ENCODE results near the gene ORMDL2.
"Not testable (repeated sequence)": the region's sequence is repeated elsewhere in the genome, so short reads cannot be mapped to it uniquely, and the experiment has no call there.

ORMDL2 gene

DNA sequence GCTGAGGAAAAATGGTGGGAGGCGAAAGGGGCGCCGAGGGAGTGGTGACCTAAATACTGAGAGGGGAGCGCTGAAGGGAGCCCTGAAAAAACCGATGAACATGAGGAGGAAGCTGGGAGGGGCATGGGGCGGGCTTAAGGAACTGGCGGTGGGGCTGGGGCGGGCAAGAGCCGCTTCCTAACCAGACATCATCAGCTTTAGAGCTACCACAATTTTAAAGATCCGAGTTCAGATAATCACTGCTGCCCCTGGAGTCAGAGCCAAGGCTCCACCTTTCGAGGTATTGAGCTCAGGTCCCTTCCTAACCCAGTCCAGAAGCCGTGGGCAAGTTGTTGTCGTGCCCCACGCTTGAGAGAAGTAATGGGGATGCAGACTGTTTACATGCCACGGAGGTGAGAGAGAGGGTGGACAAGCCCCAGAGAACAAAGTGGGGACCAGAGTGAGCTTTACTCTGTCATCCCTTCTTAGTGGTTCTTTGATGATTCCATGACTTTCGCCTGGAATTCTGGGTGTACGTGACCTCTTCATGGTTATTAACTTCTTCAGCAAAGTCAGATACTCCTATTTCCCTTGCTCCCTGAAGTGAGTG, 393 bp downstream of the ORMDL2 start:
- Mint-ChIP-seq H3K27ac (no peak overlapping the region), H3K4me3 (no peak overlapping the region), H3K36me3 (peaks cover 31% of the 10 kb centered on the region), H3K9me3 (no peaks in the 10 kb centered on the region), H3K4me1 (peaks cover 11% of the 10 kb centered on the region)
- DNase-seq (ENCODE audit: low spot score in 2 of 2) (no peak), ATAC-seq (peak; percentile 64)

- ATAC-seq (no peak), DNase-seq (ENCODE audit: low spot score in 2 of 2) (no peak)
- Mint-ChIP-seq H3K4me3 (no peak overlapping the region), H3K9me3 (no peaks in the 10 kb centered on the region), H3K27ac (peak overlapping the region; percentile 79), H3K36me3 (peaks cover 24% of the 10 kb centered on the region), H3K4me1 (peaks cover 12% of the 10 kb centered on the region)
Observed at GRCh38 chr12:55818886-55819285, 1.0 kb downstream of the ORMDL2 start.

- DNase-seq (ENCODE audit: low spot score in 2 of 2) (no peak), ATAC-seq (no peak)
- H3K4me3 Mint-ChIP-seq: no peak overlapping the region
- H3K4me1 Mint-ChIP-seq: peaks cover 15% of the 10 kb centered on the region
- no peaks in the 10 kb centered on the region for H3K9me3 Mint-ChIP-seq
- H3K36me3 Mint-ChIP-seq: peaks cover 6% of the 10 kb centered on the region
- H3K27ac Mint-ChIP-seq: peak overlapping the region; percentile 20
Observed at GRCh38 chr12:55820679-55821078, 2.8 kb downstream of the ORMDL2 start.

DNA sequence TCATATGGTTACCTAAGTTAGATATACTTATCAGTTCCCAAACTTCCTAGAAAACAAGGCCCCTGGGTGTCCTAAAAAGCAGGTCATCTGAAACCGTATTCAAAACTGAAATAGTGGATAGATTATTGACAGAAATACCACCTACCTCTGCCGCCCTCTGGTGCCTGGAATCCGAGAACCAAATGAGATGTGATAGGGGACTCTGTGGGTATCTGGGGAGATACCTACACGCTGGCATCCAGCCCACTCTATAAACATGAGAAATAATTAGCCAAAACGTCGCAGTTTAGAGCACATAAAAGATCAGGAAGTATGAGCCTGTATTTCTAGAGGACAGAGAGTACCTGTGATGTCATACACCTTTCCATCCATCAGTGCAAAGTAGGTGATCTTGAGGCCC, 4.4 kb downstream of the ORMDL2 start:
- Mint-ChIP-seq H3K27ac (peak overlapping the region; percentile 92), H3K4me3 (no peak overlapping the region), H3K9me3 (no peaks in the 10 kb centered on the region), H3K36me3 (no peaks in the 10 kb centered on the region), H3K4me1 (peaks cover 28% of the 10 kb centered on the region)
- DNase-seq (ENCODE audit: low spot score in 2 of 2) (no peak), ATAC-seq (no peak)

- peaks cover 39% of the 10 kb centered on the region for H3K4me1 Mint-ChIP-seq
- DNase-seq (ENCODE audit: low spot score in 2 of 2): no peak
- H3K9me3 Mint-ChIP-seq: no peaks in the 10 kb centered on the region
Observed at GRCh38 chr12:55823419-55823818, 5.6 kb downstream of the ORMDL2 start.

DNA sequence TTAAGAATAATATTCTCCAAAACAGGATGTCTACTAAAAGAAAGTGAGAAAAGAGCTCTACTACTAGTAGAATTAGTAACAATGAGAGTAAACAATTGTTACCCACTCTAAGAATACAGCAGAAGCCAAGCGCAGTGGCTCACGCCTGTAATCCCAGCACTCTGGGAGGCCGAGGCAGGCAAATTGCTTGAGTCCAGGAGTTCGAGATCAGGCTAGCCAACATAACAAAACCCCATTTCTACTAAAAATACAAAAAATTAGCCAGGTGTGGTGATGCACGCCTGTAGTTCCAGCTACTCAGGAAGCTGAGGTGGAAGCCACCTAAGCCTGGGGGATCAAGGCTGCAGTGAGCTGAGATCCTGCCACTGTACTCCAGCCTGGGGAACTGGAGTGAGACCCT, 6.9 kb downstream of the ORMDL2 start:
- H3K9me3 Mint-ChIP-seq: no peaks in the 10 kb centered on the region
- no peak for ATAC-seq
- H3K4me1 Mint-ChIP-seq: peaks cover 42% of the 10 kb centered on the region
- no peaks in the 10 kb centered on the region for H3K36me3 Mint-ChIP-seq
- peak overlapping the region; percentile 99 for H3K4me3 Mint-ChIP-seq
- H3K27ac Mint-ChIP-seq: peak overlapping the region; percentile 92
- no peak for DNase-seq (ENCODE audit: low spot score in 2 of 2)

More at GRCh38 chr12:55823419-55823818, 5.6 kb downstream of the ORMDL2 start:
- H3K27ac Mint-ChIP-seq: peak overlapping the region; percentile 92
- ATAC-seq: no peak
- no peak overlapping the region for H3K4me3 Mint-ChIP-seq
- no peaks in the 10 kb centered on the region for H3K36me3 Mint-ChIP-seq

DNA sequence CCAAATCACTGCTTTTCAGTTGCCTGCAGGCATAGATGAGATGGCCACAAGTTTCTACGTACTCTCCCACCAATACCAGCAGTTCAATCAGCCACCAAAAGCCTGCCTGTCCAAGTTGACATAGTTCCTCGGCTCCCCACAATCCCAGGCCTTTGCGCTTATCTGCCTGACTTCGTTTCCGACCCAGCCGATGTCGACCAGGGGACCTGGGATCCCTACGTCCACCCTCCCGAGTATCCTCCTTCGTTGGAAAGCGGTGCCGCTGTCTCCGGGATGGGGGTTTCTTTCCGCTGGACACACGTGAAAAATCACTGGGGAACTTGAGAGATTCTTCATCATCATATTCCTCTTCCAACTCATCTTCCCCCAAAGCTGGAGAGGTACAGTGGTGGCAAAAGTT, 10.0 kb downstream of the ORMDL2 start:
- no peak for ATAC-seq

DNA sequence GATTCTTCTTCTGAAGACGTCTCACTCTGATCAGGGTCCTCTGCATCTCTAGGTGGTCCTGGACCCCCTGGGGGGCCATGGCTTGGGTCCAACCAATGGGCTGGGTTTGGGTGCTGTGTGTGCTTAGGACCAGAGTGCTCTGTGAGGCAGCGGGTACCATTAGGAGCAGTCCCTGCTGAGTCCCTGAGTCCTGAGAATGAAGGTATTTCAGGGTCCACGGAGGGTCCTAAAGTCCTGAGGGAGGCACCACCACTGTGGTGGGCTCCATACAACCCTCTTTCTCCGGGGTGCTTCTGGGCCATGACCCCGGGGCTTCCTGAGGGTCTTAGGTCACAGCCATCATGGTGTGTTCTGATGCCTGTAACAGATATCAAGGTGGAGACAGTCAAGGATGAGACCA, 10.5 kb downstream of the ORMDL2 start:
- H3K27ac Mint-ChIP-seq: peak overlapping the region; percentile 97
- ATAC-seq (no peak), DNase-seq (ENCODE audit: low spot score in 2 of 2) (no peak)
- H3K4me3 Mint-ChIP-seq: peak overlapping the region; percentile 99
- no peaks in the 10 kb centered on the region for H3K9me3 Mint-ChIP-seq
- H3K4me1 Mint-ChIP-seq: peaks cover 58% of the 10 kb centered on the region
- H3K36me3 Mint-ChIP-seq: peaks cover 7% of the 10 kb centered on the region

More for the DNA sequence above, 10.0 kb downstream of the ORMDL2 start:
- Mint-ChIP-seq H3K27ac (peak overlapping the region; percentile 97), H3K9me3 (no peaks in the 10 kb centered on the region), H3K36me3 (peaks cover 7% of the 10 kb centered on the region), H3K4me1 (peaks cover 61% of the 10 kb centered on the region), H3K4me3 (peak overlapping the region; percentile 99)
- DNase-seq (ENCODE audit: low spot score in 2 of 2): no peak

DNA sequence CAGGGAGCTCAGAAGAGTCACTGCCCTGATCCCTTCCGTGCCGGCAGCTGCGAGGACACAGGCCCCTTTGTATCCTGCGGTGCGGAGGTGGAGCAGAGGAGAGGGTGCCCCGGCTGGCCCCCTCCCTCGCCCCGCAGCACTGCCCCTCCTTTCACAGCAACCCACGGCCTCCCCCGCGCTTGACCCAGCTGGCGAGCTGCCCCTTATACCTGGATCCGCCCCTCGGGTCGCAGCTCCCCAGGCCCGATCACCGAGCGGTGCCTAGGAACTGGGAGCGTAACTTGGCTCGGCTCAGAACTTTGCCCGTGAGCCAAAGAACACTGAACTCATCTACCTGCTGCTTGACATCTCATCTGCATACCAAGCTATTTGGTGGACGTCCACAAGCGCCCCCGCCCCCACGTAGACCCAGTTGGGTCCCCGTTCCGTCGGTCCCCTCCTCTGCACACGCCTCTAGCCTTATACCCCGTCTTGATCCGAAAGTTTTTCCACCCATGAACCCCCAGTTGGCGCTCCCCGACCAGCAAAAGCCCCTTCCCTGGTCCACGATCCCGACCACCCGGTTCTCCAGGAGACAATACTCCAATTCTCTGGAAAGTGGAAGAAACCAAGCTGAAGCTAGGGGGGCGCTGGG, 12.2 kb downstream of the ORMDL2 start:
- ATAC-seq: peak; percentile 38
- peak; percentile 21 to 73 for DNase-seq (ENCODE audit: low spot score in 2 of 2)
- Mint-ChIP-seq H3K27ac (peak overlapping the region; percentile 97), H3K9me3 (no peaks in the 10 kb centered on the region), H3K36me3 (peaks cover 7% of the 10 kb centered on the region), H3K4me1 (peaks cover 48% of the 10 kb centered on the region), H3K4me3 (peak overlapping the region; percentile 99)

- ATAC-seq: no peak
- Mint-ChIP-seq H3K4me3 (peak overlapping the region; percentile 99), H3K4me1 (peaks cover 44% of the 10 kb centered on the region), H3K36me3 (peaks cover 7% of the 10 kb centered on the region), H3K9me3 (no peaks in the 10 kb centered on the region), H3K27ac (peak overlapping the region; percentile 97)
- DNase-seq (ENCODE audit: low spot score in 2 of 2): peak in 1 of 2 donors; percentile 73
Observed at GRCh38 chr12:55830601-55831446, 13.0 kb downstream of the ORMDL2 start.

GRCh38 chr12:55831447-55831815, 13.6 kb downstream of the ORMDL2 start:
- ATAC-seq: no peak
- H3K4me1 Mint-ChIP-seq: peaks cover 38% of the 10 kb centered on the region
- H3K4me3 Mint-ChIP-seq: peak overlapping the region; percentile 99
- DNase-seq (ENCODE audit: low spot score in 2 of 2): no peak
- no peaks in the 10 kb centered on the region for H3K9me3 Mint-ChIP-seq
- H3K36me3 Mint-ChIP-seq: peaks cover 7% of the 10 kb centered on the region
- H3K27ac Mint-ChIP-seq: peak overlapping the region; percentile 97

GRCh38 chr12:55833056-55833455, 15.2 kb downstream of the ORMDL2 start:
- H3K27ac Mint-ChIP-seq: no peak overlapping the region
- DNase-seq (ENCODE audit: low spot score in 2 of 2) (no peak), ATAC-seq (no peak)
- peaks cover 7% of the 10 kb centered on the region for H3K36me3 Mint-ChIP-seq
- H3K9me3 Mint-ChIP-seq: no peaks in the 10 kb centered on the region
- peaks cover 25% of the 10 kb centered on the region for H3K4me1 Mint-ChIP-seq
- no peak overlapping the region for H3K4me3 Mint-ChIP-seq

GRCh38 chr12:55834400-55834799, 16.6 kb downstream of the ORMDL2 start:
- peaks cover 19% of the 10 kb centered on the region for H3K4me1 Mint-ChIP-seq
- not testable (repeated sequence) for H3K36me3 Mint-ChIP-seq; H3K9me3 Mint-ChIP-seq; DNase-seq (ENCODE audit: low spot score in 2 of 2); H3K4me3 Mint-ChIP-seq; H3K27ac Mint-ChIP-seq; ATAC-seq

DNA sequence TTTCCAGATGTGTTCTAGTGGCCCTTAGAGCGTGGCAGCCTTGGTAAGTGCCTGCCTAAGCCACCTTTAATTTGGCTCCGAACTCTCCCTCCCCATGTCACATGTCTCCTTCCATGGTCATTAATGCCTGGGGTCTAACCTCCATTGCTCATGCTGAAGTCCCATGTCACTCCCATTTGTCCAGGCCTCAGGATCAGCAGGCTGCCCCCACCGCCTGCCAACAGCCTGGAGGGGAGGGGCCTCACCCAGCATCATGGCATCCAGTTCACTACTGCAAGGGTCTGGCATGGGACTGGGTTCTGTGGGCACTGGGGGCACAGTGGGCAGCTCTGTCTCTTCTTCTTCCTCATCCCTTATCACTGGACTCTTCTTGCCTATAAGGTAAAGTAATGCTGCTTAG, 20.5 kb downstream of the ORMDL2 start:
- Mint-ChIP-seq H3K4me3 (no peak overlapping the region), H3K36me3 (no peaks in the 10 kb centered on the region), H3K9me3 (no peaks in the 10 kb centered on the region), H3K27ac (no peak overlapping the region), H3K4me1 (no peaks in the 10 kb centered on the region)
- no peak for ATAC-seq
- no peak for DNase-seq (ENCODE audit: low spot score in 2 of 2)

DNA sequence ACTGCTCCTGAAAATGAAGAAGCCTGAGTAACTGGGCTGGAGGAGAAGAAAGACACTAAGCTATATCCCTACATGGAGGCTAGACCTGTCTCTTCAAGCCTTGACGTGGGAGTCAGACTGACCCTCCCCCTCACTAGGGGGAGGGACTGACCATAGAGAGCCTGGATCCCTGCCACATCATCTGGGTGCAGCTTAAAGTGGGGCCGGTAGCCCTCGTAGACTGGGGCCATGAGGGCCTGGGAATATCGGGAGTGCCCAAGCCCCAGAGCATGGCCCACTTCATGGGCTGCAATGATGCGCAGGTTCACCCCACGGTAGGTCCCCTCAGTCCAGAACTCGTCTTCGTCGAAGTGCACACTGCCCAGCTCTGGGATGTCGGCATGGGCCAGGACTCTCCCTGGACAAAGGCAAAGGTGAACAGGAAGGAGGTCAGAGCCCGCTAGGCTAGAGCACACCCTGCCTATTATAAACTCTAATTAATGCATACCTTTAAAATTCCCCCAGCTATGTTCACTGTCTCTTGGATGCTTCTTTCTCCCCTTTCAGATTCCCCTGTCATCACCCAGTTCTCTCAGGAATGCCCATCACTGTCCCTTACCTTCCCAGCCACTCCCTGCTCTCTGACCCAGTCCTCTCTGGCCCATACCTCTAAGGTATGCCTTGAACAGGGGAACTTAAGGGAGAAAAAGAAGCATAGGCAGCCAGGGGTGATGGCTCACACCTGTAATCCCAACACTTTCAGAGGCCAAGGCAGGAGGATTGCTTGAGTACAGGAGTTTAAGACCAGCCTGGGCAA, 21.7 kb downstream of the ORMDL2 start:
- DNase-seq (ENCODE audit: low spot score in 2 of 2): no peak
- no peak for ATAC-seq
- Mint-ChIP-seq H3K4me1 (no peaks in the 10 kb centered on the region), H3K27ac (no peak overlapping the region), H3K9me3 (no peaks in the 10 kb centered on the region), H3K4me3 (no peak overlapping the region), H3K36me3 (no peaks in the 10 kb centered on the region)
